Fibroblast of pulmonary artery (primary cell): ENCODE results near the gene CD300C.

Experiments
- DNase-seq: peaks from one replicate; pipeline ENCODE4 v3.0.0-alpha.2; 2010; ENCODE audit warnings: low read depth
- H3K4me3 ChIP-seq: replicated peaks from 2 replicates; pipeline ENCODE4 v1.5.1; 2011; ENCODE audit warnings: low read depth, mild to moderate bottlenecking, control low read depth, low read length, moderate library complexity
- CTCF ChIP-seq: IDR thresholded peaks from 2 replicates; pipeline ENCODE4 v1.5.1; 2011; ENCODE audit warnings: mild to moderate bottlenecking, control low read depth, low read length, inconsistent platforms; ENCODE audit errors: missing control alignments

Gene CD300C

GRCh38 chr17:74543406-74543805, 2.5 kb downstream of the CD300C start:
- TF ChIP-seq CTCF = no peak
- H3K4me3 ChIP-seq = no peak overlapping the region
- no peak for DNase-seq

- TF ChIP-seq CTCF = no peak
- H3K4me3 ChIP-seq = no peak overlapping the region
- no peak for DNase-seq
These were observed 3.1 kb downstream of the CD300C start for GRCh38 chr17:74542727-74543383.

GRCh38 chr17:74542166-74542565, 3.7 kb downstream of the CD300C start:
- no peak for TF ChIP-seq CTCF
- no peak for DNase-seq
- no peak overlapping the region for H3K4me3 ChIP-seq

- no peak for TF ChIP-seq CTCF
- no peak for DNase-seq
These were observed 4.5 kb downstream of the CD300C start for GRCh38 chr17:74541176-74542111.

GRCh38 chr17:74539281-74539820, 6.6 kb downstream of the CD300C start:
- no peak for TF ChIP-seq CTCF
- H3K4me3 ChIP-seq = no peak overlapping the region
- DNase-seq = no peak

More at GRCh38 chr17:74541176-74542111, 4.5 kb downstream of the CD300C start:
- H3K4me3 ChIP-seq = no peak overlapping the region

GRCh38 chr17:74536890-74537289, 9.0 kb downstream of the CD300C start:
- H3K4me3 ChIP-seq = no peak overlapping the region
- DNase-seq = no peak
- TF ChIP-seq CTCF = no peak
